ENCODE data around the gene PID1.

The PID1 gene

GRCh38 chr2:229230911-229231310 is 40.2 kb downstream of the PID1 start:
- no peak for DNase-seq (ENCODE audit: low read depth)
- TF ChIP-seq MAX (IDR thresholded peaks at IDR 0.05; ENCODE audit: low read depth, low read length): no peak
- TF ChIP-seq CTCF (IDR thresholded peaks at IDR 0.05; ENCODE audit: low read depth, low read length): no peak
- TF ChIP-seq POLR2A (IDR thresholded peaks at IDR 0.05; ENCODE audit: extremely low read depth, insufficient read length): no peak
- no peak for TF ChIP-seq MYC (IDR thresholded peaks at IDR 0.05; ENCODE audit: low read depth, low read length)

GRCh38 chr2:229230256-229230655 is 40.8 kb downstream of the PID1 start:
- no peak for DNase-seq (ENCODE audit: low read depth)

More at GRCh38 chr2:229230911-229231310, 40.2 kb downstream of the PID1 start:
- H3K4me3 ChIP-seq (ENCODE audit: low read depth, low read length): no peak overlapping the region

GRCh38 chr2:229226382-229226781 is 44.7 kb downstream of the PID1 start:
- H3K4me3 ChIP-seq (ENCODE audit: low read depth, low read length): no peak overlapping the region
- TF ChIP-seq MAX (IDR thresholded peaks at IDR 0.05; ENCODE audit: low read depth, low read length): no peak
- no peak for TF ChIP-seq MYC (IDR thresholded peaks at IDR 0.05; ENCODE audit: low read depth, low read length)
- TF ChIP-seq CTCF (IDR thresholded peaks at IDR 0.05; ENCODE audit: low read depth, low read length): no peak
- no peak for TF ChIP-seq POLR2A (IDR thresholded peaks at IDR 0.05; ENCODE audit: extremely low read depth, insufficient read length)
- DNase-seq (ENCODE audit: low read depth): no peak

More at GRCh38 chr2:229230256-229230655, 40.8 kb downstream of the PID1 start:
- TF ChIP-seq MAX (IDR thresholded peaks at IDR 0.05; ENCODE audit: low read depth, low read length) (no peak), POLR2A (IDR thresholded peaks at IDR 0.05; ENCODE audit: extremely low read depth, insufficient read length) (no peak), MYC (IDR thresholded peaks at IDR 0.05; ENCODE audit: low read depth, low read length) (no peak)
- H3K4me3 ChIP-seq (ENCODE audit: low read depth, low read length): no peak overlapping the region

GRCh38 chr2:229223107-229223506 is 48.0 kb downstream of the PID1 start:
- no peak for TF ChIP-seq MAX (IDR thresholded peaks at IDR 0.05; ENCODE audit: low read depth, low read length)
- no peak for TF ChIP-seq CTCF (IDR thresholded peaks at IDR 0.05; ENCODE audit: low read depth, low read length)
- no peak for TF ChIP-seq POLR2A (IDR thresholded peaks at IDR 0.05; ENCODE audit: extremely low read depth, insufficient read length)
- TF ChIP-seq MYC (IDR thresholded peaks at IDR 0.05; ENCODE audit: low read depth, low read length): no peak
- no peak overlapping the region for H3K4me3 ChIP-seq (ENCODE audit: low read depth, low read length)
- no peak for DNase-seq (ENCODE audit: low read depth)

GRCh38 chr2:229221641-229222040 is 49.4 kb downstream of the PID1 start:
- no peak for DNase-seq (ENCODE audit: low read depth)
- no peak overlapping the region for H3K4me3 ChIP-seq (ENCODE audit: low read depth, low read length)
- TF ChIP-seq POLR2A (IDR thresholded peaks at IDR 0.05; ENCODE audit: extremely low read depth, insufficient read length): no peak
- TF ChIP-seq MYC (IDR thresholded peaks at IDR 0.05; ENCODE audit: low read depth, low read length): no peak
- no peak for TF ChIP-seq MAX (IDR thresholded peaks at IDR 0.05; ENCODE audit: low read depth, low read length)
- TF ChIP-seq CTCF (IDR thresholded peaks at IDR 0.05; ENCODE audit: low read depth, low read length): no peak

- TF ChIP-seq POLR2A (IDR thresholded peaks at IDR 0.05; ENCODE audit: extremely low read depth, insufficient read length) (no peak), MYC (IDR thresholded peaks at IDR 0.05; ENCODE audit: low read depth, low read length) (no peak), CTCF (IDR thresholded peaks at IDR 0.05; ENCODE audit: low read depth, low read length) (no peak), MAX (IDR thresholded peaks at IDR 0.05; ENCODE audit: low read depth, low read length) (no peak)
- DNase-seq (ENCODE audit: low read depth): no peak
- H3K4me3 ChIP-seq (ENCODE audit: low read depth, low read length): no peak overlapping the region
Observed at GRCh38 chr2:229220254-229220653, 50.8 kb downstream of the PID1 start.

Measured in NB4 (cell line).